ENCODE data around the gene PRIMPOL.

PRIMPOL gene

GRCh38 chr4:184680698-184681097, 31.2 kb downstream of the PRIMPOL start:
- TF ChIP-seq GATA2 (IDR thresholded peaks at IDR 0.05; ENCODE audit: low read depth, low read length) (no peak), GATA3 (IDR thresholded peaks at IDR 0.05; ENCODE audit: low read depth, low read length) (no peak)

- no peak for TF ChIP-seq GATA2 (IDR thresholded peaks at IDR 0.05; ENCODE audit: low read depth, low read length)
- no peak for TF ChIP-seq GATA3 (IDR thresholded peaks at IDR 0.05; ENCODE audit: low read depth, low read length)
These were observed 32.4 kb downstream of the PRIMPOL start for GRCh38 chr4:184681916-184682315.

DNA sequence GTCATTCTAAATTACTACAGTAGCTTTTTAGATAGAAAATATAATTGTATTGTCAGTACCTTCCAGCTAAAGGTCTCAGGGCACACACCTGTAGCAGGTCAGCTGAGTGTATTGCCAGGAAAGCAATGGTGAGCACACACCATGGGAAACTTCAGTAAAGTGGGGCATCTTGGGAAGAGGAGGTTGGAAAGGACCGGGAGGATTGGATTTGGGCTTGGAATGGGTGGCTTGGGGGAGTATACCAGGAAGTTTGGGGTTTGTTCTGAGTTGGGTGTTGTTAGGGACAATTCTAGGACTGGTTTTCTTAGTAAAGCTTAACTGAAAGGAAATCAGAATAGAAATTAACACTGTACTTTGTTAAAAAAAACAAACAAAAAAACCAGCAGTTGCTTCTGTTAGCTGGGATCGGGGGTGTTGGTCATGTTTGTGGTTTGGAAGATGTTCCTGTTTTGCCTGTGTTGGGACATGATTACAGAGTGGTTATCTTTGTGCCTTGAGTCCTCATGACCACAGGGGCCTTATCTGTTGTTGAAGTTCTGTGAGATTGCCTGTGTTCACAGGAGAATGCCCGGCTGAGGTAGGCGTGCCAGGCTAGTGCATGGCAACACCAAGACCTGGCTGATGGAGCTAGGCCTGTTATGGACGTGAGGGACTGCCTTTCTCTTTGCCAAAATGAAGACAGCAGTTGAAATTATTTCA, 35.1 kb downstream of the PRIMPOL start:
- TF ChIP-seq GATA2 (IDR thresholded peaks at IDR 0.05; ENCODE audit: low read depth, low read length): no peak
- no peak for TF ChIP-seq GATA3 (IDR thresholded peaks at IDR 0.05; ENCODE audit: low read depth, low read length)

DNA sequence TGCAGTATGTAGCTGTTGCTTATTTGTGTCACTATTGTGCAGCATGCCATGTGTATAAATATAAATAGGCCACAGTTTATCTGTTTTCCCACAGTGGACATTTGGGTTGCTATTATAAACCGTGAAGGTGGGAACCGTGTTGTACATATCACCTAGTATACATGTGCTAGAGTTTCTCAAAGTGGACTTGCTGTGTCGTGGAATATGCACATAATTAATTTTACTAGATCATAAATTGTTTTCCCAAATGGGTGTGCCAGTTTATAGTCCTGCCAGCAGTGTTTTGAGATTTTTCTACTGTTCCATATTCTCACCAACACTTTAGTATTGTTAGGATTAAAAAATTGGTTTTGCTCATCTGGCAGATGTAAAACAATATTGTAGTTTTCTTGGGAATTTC, 38.5 kb downstream of the PRIMPOL start:
- no peak for TF ChIP-seq GATA3 (IDR thresholded peaks at IDR 0.05; ENCODE audit: low read depth, low read length)
- no peak for TF ChIP-seq GATA2 (IDR thresholded peaks at IDR 0.05; ENCODE audit: low read depth, low read length)

DNA sequence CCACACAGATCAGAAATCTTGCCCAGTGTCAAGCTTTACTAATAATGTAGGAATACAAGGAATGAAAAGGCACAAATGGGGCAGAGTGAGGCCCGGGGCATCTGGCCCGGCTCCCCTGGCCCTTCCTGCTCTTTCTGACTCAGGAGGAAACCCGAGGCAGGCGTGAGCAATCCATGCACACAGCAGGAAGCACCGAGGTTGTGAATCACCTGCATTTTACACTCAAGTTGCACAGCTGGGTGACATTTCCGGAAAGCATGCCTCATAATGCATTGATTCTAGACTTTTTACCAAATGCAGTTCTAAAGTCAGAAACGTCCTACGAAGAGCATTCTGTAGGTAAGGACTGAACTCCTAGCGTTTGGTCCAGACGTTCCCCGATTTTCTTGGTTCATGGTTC, 38.9 kb downstream of the PRIMPOL start:
- TF ChIP-seq GATA3 (IDR thresholded peaks at IDR 0.05; ENCODE audit: low read depth, low read length) (no peak), GATA2 (IDR thresholded peaks at IDR 0.05; ENCODE audit: low read depth, low read length) (no peak)

DNA sequence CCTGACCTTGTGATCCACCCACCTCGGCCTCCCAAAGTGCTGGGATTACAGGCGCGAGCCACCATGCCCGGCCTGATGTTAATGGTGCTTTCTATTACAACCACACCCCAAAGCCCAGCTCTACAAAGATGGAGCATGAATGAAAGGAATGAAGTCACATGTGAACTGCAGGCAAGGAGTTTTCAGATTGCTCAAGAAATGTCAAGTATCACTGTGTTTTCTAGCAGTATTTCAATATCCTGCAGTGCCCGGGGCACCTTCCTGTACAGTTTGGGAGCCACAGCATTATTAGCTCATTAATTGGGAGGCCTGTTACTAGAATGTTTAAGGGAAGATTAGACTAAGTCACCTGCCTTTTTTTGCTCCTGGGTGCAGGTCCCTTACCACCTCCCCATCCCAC, 40.1 kb downstream of the PRIMPOL start:
- TF ChIP-seq GATA2 (IDR thresholded peaks at IDR 0.05; ENCODE audit: low read depth, low read length): no peak

- TF ChIP-seq GATA2 (IDR thresholded peaks at IDR 0.05; ENCODE audit: low read depth, low read length) (no peak), GATA3 (IDR thresholded peaks at IDR 0.05; ENCODE audit: low read depth, low read length) (no peak)
These were observed 43.5 kb downstream of the PRIMPOL start for GRCh38 chr4:184693056-184693455.

- no peak for TF ChIP-seq GATA3 (IDR thresholded peaks at IDR 0.05; ENCODE audit: low read depth, low read length)
- no peak for TF ChIP-seq GATA2 (IDR thresholded peaks at IDR 0.05; ENCODE audit: low read depth, low read length)
These were observed 44.9 kb downstream of the PRIMPOL start for GRCh38 chr4:184694412-184694956.

DNA sequence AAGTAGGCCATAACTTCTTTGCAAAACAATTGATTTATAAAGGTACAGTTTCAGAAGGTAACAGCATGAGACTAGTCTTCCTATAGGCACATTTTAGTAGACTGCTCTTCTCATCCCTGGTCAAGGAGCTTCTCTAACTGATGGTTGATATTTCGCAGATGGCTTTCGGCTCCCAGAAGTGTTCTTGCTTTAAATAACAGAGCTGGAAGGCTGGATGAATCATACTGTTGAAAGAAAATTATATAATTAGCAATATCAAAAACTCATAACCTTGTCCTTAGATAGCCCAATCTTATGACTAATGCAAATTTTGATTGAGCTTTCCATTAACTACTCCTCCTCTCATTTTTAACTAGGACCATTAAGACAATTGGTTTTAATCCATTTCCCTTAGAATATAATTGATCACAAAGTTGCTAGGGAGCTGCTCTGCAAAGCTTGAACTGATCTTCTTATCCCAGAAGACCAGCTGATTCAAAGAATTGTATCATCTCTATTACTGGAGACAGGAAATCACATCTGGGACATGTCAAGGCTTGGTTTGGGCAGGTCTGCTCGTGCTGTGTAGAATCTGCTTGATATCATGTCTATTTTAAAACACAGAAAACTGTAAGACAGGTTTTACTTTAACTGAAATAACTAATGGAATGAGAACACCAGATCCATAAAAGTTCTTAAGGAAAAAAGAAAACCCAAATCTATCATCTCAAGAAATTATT, 45.8 kb downstream of the PRIMPOL start:
- no peak for TF ChIP-seq GATA3 (IDR thresholded peaks at IDR 0.05; ENCODE audit: low read depth, low read length)
- TF ChIP-seq GATA2 (IDR thresholded peaks at IDR 0.05; ENCODE audit: low read depth, low read length): no peak

DNA sequence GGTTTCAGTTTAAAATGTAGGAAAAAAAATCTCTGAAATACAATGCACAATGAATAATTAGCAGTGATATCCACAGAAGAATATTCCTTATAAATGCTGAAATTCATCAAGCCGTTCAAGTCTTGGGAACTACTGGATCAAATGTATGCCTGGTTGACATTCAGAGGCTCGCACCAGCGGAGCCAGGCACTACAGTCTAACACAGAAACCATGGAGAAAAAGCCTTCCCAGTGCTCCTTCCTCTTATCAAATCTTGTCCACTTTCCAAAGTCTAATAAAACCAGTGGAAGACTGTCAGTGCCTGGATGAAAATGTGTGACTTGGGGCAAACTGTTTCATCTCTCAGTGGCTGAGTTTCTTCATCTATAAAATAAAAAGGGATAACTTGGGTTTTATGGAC, 48.4 kb downstream of the PRIMPOL start:
- TF ChIP-seq GATA2 (IDR thresholded peaks at IDR 0.05; ENCODE audit: low read depth, low read length): no peak

GRCh38 chr4:184699941-184700340, 50.4 kb downstream of the PRIMPOL start:
- TF ChIP-seq GATA2 (IDR thresholded peaks at IDR 0.05; ENCODE audit: low read depth, low read length) (no peak), GATA3 (IDR thresholded peaks at IDR 0.05; ENCODE audit: low read depth, low read length) (no peak)

DNA sequence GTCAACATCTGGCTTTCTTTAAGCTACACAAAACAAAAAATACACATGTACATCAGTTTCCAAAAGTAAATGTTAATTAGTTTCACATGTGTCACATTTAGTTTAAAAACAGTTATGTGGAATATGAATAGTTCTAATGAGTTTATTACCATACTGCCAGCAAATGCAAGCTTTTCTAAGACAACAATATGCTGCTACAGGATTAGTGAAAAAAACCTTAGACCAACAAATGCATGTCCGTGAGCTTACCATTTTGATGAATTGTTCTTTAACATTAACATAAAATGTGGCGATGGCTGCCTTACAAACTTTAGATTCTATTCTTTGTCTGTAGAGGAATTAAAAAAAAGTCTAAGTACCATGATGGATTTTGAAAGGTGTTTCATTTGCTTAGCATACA, 52.6 kb downstream of the PRIMPOL start:
- TF ChIP-seq GATA3 (IDR thresholded peaks at IDR 0.05; ENCODE audit: low read depth, low read length) (no peak), GATA2 (IDR thresholded peaks at IDR 0.05; ENCODE audit: low read depth, low read length) (no peak)

DNA sequence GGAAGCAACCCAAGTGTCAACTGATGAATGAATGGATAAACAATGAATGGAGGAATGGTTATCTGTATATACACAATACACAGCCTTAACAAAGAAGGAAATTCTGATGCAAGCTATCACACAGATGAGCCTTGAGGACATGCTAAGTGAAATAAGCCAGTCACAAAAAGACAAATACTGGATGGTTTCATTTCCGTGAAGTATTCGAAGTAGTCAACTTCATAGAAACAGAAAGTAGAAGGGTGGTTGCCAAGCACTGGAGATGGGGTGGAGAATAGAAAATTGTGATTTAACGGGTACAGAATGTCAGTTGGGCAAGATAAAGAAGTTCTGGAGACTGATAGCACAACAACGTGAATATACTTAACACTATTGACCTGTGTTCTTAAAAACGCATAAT, 56.2 kb downstream of the PRIMPOL start:
- TF ChIP-seq GATA2 (IDR thresholded peaks at IDR 0.05; ENCODE audit: low read depth, low read length): no peak
- no peak for TF ChIP-seq GATA3 (IDR thresholded peaks at IDR 0.05; ENCODE audit: low read depth, low read length)

DNA sequence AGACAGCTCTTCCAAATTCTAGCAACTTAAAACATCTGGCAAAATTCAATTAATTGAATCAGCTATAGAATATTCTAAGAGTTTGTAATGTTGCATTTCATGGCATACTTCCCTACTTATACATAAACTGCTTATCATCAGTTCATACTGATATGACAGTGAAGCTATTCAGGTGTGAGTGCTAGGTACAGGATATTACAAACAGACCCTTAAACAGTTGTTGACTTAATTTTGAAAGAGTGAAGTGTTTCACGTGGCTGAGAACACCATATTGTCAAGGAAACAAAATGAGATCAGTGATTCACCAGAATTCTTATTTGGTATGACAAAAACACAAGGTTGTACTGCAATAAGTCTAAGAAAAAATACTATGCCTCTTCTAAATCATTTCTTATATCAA, 56.9 kb downstream of the PRIMPOL start:
- TF ChIP-seq GATA3 (IDR thresholded peaks at IDR 0.05; ENCODE audit: low read depth, low read length) (no peak), GATA2 (IDR thresholded peaks at IDR 0.05; ENCODE audit: low read depth, low read length) (no peak)

- TF ChIP-seq GATA2 (IDR thresholded peaks at IDR 0.05; ENCODE audit: low read depth, low read length) (no peak), GATA3 (IDR thresholded peaks at IDR 0.05; ENCODE audit: low read depth, low read length) (no peak)
These were observed 62.8 kb downstream of the PRIMPOL start for GRCh38 chr4:184712322-184712721.
